CD4-positive, alpha-beta T cell (primary cell): ENCODE data around the gene EML2. TPM values are rescaled to one million over a fixed set of nuclear protein-coding genes. Genes with fewer than 3 reads are reported as not detected.
A peak's percentile ranks its signal among the peaks of the same experiment; 100 is the strongest.
"Not testable (repeated sequence)": the region's sequence is repeated elsewhere in the genome, so short reads cannot be mapped to it uniquely, and the experiment has no call there.

Experiments used
- ATAC-seq: fragments of 200-7000 bp; cut with Tn5 transposase; one replicate; pipeline ENCODE4 v1.10.0; 2022; ENCODE audit warnings: mild to moderate bottlenecking; ENCODE audit not compliant: poor library complexity
- CTCF ChIA-PET: fragments of 350-600 bp; sonication (Branson Sonifier 250); formaldehyde crosslinking; loops from one replicate; lab custom pipeline; 2021; ENCODE audit warnings: antibody characterized with exemption, inconsistent platforms; lab: Charles Lee
- POLR2A ChIA-PET: fragments of 350-600 bp; sonication (Branson Sonifier 250); formaldehyde crosslinking; loops from one replicate; lab custom pipeline; 2021; ENCODE audit warnings: antibody characterized with exemption, inconsistent platforms; lab: Charles Lee
- DNase-seq, 14 experiments: peaks; one replicate each; pipeline ENCODE4 v3.0.0-alpha.2; 2013 to 2020; ENCODE audit warnings: mixed read lengths in 2 of 14
- H3K27ac ChIP-seq, 2 donors: one replicate each; pipeline versions ENCODE4 v1.5.1 to v1.7.0; 2013; ENCODE audit warnings: low read length in 2 of 2, low read depth in 1 of 2, mild to moderate bottlenecking in 1 of 2
- H3K27me3 ChIP-seq, 2 experiments: 1 replicate in 1 of 2; 2 replicates in 1 of 2; pipeline versions ENCODE4 v1.6.1 to v1.7.0; 2013; ENCODE audit warnings: low read length in 2 of 2, control low read depth in 1 of 2, mild to moderate bottlenecking in 1 of 2, moderate library complexity in 1 of 2; ENCODE audit not compliant: insufficient read depth in 2 of 2, control insufficient read depth in 1 of 2
- H3K36me3 ChIP-seq: one replicate; pipeline ENCODE4 v1.6.1; 2013; ENCODE audit warnings: low read length, control low read depth; ENCODE audit not compliant: insufficient read depth
- H3K4me1 ChIP-seq: one replicate; pipeline ENCODE4 v1.6.1; 2013; ENCODE audit warnings: low read length, control low read depth; ENCODE audit not compliant: insufficient read depth
- H3K4me3 ChIP-seq: one replicate; pipeline ENCODE4 v1.5.1; 2013; ENCODE audit warnings: mild to moderate bottlenecking, low read length, moderate library complexity
- H3K9me3 ChIP-seq, 2 experiments: 1 replicate in 1 of 2; 2 replicates in 1 of 2; pipeline versions ENCODE4 v1.6.1 to v1.7.0; 2013; ENCODE audit warnings: low read length in 2 of 2, mild to moderate bottlenecking in 2 of 2, control low read depth in 1 of 2, moderate library complexity in 1 of 2; ENCODE audit not compliant: control insufficient read depth in 1 of 2, insufficient read depth in 1 of 2
- H3K27ac Mint-ChIP-seq: one replicate; pipeline ENCODE4 v1.8.0; 2020; ENCODE audit warnings: mixed read lengths
- H3K27me3 Mint-ChIP-seq: one replicate; pipeline ENCODE4 v1.8.0; 2021; ENCODE audit warnings: mixed read lengths
- H3K36me3 Mint-ChIP-seq: one replicate; pipeline ENCODE4 v1.8.0; 2021; ENCODE audit warnings: low read depth, mixed read lengths
- H3K4me1 Mint-ChIP-seq: one replicate; pipeline ENCODE4 v1.8.0; 2021; ENCODE audit warnings: low read depth, mixed read lengths
- H3K4me3 Mint-ChIP-seq: one replicate; pipeline ENCODE4 v1.8.0; 2020; ENCODE audit warnings: mild to moderate bottlenecking, mixed read lengths
- H3K9me3 Mint-ChIP-seq: one replicate; pipeline ENCODE4 v1.8.0; 2020; ENCODE audit warnings: mixed read lengths
- CTCF ChIP-seq: fragments of 200-600 bp; IDR thresholded peaks from one replicate; pipeline ENCODE4 v1.8.0; 2022; ENCODE audit warnings: antibody characterized with exemption, mild to moderate bottlenecking
- intact Hi-C, 2 experiments: fragments of 100-400 bp; cut with DNase I in 1 of 2; cut with micrococcal nuclease in 1 of 2; formaldehyde crosslinking; loops; one replicate each; pipeline versions ENCODE4 v1.15.1 to v1.9.0; 2023 to 2025; cut with DNase I, micrococcal nuclease
- polyA plus RNA-seq, 2 donors: library from polyadenylated mRNA; unstranded; fragments of 120-200 nt; gene quantifications; one replicate each; pipeline ENCODE4 v1.2.1, GENCODE V29; 2013
- total RNA-seq, 174 experiments: library from RNA in 2 of 174; stranded (reverse) in 2 of 174; gene quantifications; one replicate each; pipeline ENCODE4 v1.2.3 and lab custom pipeline; 2021 to 2026

The EML2 gene, protein sequence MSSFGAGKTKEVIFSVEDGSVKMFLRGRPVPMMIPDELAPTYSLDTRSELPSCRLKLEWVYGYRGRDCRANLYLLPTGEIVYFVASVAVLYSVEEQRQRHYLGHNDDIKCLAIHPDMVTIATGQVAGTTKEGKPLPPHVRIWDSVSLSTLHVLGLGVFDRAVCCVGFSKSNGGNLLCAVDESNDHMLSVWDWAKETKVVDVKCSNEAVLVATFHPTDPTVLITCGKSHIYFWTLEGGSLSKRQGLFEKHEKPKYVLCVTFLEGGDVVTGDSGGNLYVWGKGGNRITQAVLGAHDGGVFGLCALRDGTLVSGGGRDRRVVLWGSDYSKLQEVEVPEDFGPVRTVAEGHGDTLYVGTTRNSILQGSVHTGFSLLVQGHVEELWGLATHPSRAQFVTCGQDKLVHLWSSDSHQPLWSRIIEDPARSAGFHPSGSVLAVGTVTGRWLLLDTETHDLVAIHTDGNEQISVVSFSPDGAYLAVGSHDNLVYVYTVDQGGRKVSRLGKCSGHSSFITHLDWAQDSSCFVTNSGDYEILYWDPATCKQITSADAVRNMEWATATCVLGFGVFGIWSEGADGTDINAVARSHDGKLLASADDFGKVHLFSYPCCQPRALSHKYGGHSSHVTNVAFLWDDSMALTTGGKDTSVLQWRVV
- 10 to 100 TPM; 29.2 to 30.4 TPM for total RNA-seq
- 44.9 TPM for polyA plus RNA-seq (2013, experiment 1 of 2)
- polyA plus RNA-seq (2013, experiment 2 of 2): 46.7 TPM
- total RNA-seq (lab: John Stamatoyannopoulos, UW): 10.7 to 130 (median 39.9) reads per million in 172 experiments

DNA sequence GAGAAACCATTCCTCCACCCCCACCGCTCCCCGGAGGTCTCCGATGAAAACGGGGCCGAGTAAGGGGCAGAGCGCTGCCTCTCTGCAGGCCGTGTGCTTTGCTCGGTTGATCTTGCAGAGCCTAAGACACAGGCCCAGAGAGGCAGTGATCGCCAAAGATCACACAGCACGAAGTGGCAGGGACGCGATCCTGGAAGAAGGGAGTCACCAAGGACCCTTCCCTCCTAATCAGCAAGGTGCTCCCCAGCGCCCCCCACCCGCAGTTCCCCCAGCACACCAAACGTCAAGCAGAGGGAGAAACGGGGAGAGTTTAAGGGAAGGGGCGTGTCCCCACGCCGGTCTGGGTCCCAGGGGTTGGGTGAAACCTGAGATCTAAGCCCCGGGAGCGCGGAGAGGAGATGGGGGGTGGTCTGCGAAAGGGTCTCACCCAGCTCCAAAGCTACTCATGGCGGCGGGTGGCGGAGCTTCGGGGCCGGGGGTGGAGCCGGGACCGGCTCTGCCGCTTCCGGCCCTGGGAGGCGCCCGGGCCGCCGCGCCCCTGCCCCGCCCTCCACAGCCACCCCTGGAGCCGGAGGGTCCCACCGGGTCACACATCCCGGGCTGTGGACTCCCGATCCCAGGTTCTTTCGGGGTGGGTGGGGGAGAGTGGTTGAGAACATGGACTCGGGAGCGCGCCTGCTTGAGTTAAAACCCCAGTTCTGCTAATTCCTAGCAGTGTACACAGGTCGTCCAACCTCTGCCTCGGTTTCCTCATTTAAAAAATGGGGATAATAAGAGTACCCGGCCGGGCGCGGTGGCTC, at the start of gene EML2:
EML2 (minus strand) TSS at position 468 of the 800 bp plus-strand sequence; CDS start at position 447, 21 bp downstream.
- Mint-ChIP-seq H3K4me1 (peaks cover 46% of the 10 kb centered on the region), H3K27ac (peak within 1 kb of the TSS; percentile 89), H3K27me3 (no peaks in the 10 kb centered on the region), H3K36me3 (peaks cover 6% of the 10 kb centered on the region), H3K4me3 (peak within 1 kb of the TSS; percentile 93), H3K9me3 (no peaks in the 10 kb centered on the region)
- Histone ChIP-seq H3K27ac (no peak within 1 kb of the TSS), H3K36me3 (no peaks in the 10 kb centered on the region), H3K9me3 (no peaks in the 10 kb centered on the region), H3K4me1 (peaks cover 56% of the 10 kb centered on the region), H3K27me3 (no peaks in the 10 kb centered on the region), H3K4me3 (peak within 1 kb of the TSS; percentile 64)
- ChIA-PET CTCF (interaction anchor here (1.0 kb wide), 1 partner anchor 8 kb away, joined by 3 read pairs; no protein-coding TSS in a partner anchor), POLR2A (interaction anchor here (0.7 to 1.2 kb wide), 4 partner anchors 12 to 131 kb away, joined by 3 to 7 read pairs (median 4); partner anchors contain the start of gene OPA3)
- DNase-seq (peak in 13 of 14 experiments; percentile 19 to 75 (median 50)), ATAC-seq (peak; percentile 27)
- TF ChIP-seq CTCF: peak; percentile 32
- intact Hi-C loops: no loop called here

DNA sequence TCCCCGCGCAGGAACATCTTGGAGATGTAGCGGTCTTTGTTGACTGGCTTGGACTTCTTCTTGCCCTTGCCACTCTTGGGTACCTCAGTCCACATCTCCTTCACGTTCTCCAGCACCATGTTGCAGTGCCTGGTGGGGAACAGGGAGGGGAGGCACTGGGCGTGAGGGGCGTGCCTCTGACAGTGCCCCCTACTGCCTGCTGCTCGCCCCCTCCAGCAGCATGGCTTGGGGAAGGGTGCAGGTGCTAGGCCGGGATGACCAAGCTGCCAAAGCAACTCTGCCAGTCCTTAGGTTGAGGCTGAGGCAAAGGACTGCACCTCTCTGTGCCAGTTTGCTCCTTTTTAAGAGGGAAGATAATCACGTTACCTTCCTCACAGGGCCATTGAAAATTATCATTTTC, 48.4 kb upstream of the EML2 start:
- DNase-seq (no peak), ATAC-seq (no peak)
- Mint-ChIP-seq H3K36me3 (peaks cover 60% of the 10 kb centered on the region), H3K27me3 (no peaks in the 10 kb centered on the region), H3K4me1 (peaks cover 22% of the 10 kb centered on the region), H3K9me3 (no peaks in the 10 kb centered on the region), H3K4me3 (no peak overlapping the region), H3K27ac (no peak overlapping the region)
- TF ChIP-seq CTCF: no peak
- no peaks in the 10 kb centered on the region for H3K9me3 ChIP-seq
- H3K4me1 ChIP-seq: peaks cover 25% of the 10 kb centered on the region
- peaks cover 53% of the 10 kb centered on the region for H3K36me3 ChIP-seq
- ChIA-PET POLR2A (no interaction called here), CTCF (no interaction called here)
- no peak overlapping the region for H3K27ac ChIP-seq
- no peaks in the 10 kb centered on the region for H3K27me3 ChIP-seq
- no peak overlapping the region for H3K4me3 ChIP-seq
- intact Hi-C loops: no loop called here

DNA sequence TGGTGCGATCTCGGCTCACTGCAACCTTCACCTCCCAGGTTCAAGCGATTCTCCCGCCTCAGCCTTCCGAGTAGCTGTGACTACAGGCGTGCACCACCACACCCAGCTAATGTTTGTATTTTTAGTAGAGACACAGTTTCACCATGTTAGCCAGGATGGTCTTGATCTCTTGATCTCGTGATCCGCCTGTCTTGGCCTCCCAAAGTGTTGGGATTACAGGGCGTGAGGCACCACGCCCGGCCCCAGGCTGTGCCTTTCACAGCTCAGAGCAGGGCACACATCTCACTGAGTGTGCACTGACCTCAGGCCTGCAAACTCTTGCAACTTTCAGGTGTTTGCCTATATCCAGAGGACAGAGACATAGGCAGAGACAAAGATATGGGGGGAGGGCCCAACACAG, 45.8 kb upstream of the EML2 start:
- H3K27me3 ChIP-seq, H3K27ac ChIP-seq, H3K4me3 Mint-ChIP-seq, H3K9me3 Mint-ChIP-seq, POLR2A ChIA-PET, H3K4me3 ChIP-seq, H3K27me3 Mint-ChIP-seq, H3K27ac Mint-ChIP-seq, H3K9me3 ChIP-seq, CTCF ChIA-PET, DNase-seq, ATAC-seq, intact Hi-C loops: not testable (repeated sequence)
- H3K36me3 Mint-ChIP-seq: peaks cover 53% of the 10 kb centered on the region
- peaks cover 53% of the 10 kb centered on the region for H3K36me3 ChIP-seq
- peaks cover 22% of the 10 kb centered on the region for H3K4me1 ChIP-seq
- H3K4me1 Mint-ChIP-seq: peaks cover 14% of the 10 kb centered on the region
